ENCODE results near the gene FNDC1.
A peak's percentile ranks its signal among the peaks of the same experiment; 100 is the strongest.
"Not testable (repeated sequence)": the region's sequence is repeated elsewhere in the genome, so short reads cannot be mapped to it uniquely, and the experiment has no call there.

FNDC1 gene

GRCh38 chr6:159267165-159267564, 98.0 kb downstream of the FNDC1 start:
- H3K4me3 ChIP-seq (replicated peaks in 1 of 2; ENCODE audit: low read depth in 2 of 2, low read length in 2 of 2): no peak overlapping the region
- peak in 1 of 2 donors; percentile 15 for DNase-seq (ENCODE audit: low read depth in 2 of 2)
- no peak for TF ChIP-seq CTCF (IDR thresholded peaks at IDR 0.05; ENCODE audit: low read depth, low read length)

GRCh38 chr6:159268511-159268910, 99.3 kb downstream of the FNDC1 start:
- H3K4me3 ChIP-seq (replicated peaks in 1 of 2; ENCODE audit: low read depth in 2 of 2, low read length in 2 of 2): no peak overlapping the region
- DNase-seq (ENCODE audit: low read depth in 2 of 2): no peak
- no peak for TF ChIP-seq CTCF (IDR thresholded peaks at IDR 0.05; ENCODE audit: low read depth, low read length)

GRCh38 chr6:159271257-159271656, 102.1 kb downstream of the FNDC1 start:
- H3K4me3 ChIP-seq (replicated peaks in 1 of 2; ENCODE audit: low read depth in 2 of 2, low read length in 2 of 2): no peak overlapping the region
- no peak for TF ChIP-seq CTCF (IDR thresholded peaks at IDR 0.05; ENCODE audit: low read depth, low read length)
- no peak for DNase-seq (ENCODE audit: low read depth in 2 of 2)

GRCh38 chr6:159278626-159279025, 109.4 kb downstream of the FNDC1 start:
- DNase-seq (ENCODE audit: low read depth in 2 of 2): no peak
- no peak overlapping the region for H3K4me3 ChIP-seq (replicated peaks in 1 of 2; ENCODE audit: low read depth in 2 of 2, low read length in 2 of 2)
- no peak for TF ChIP-seq CTCF (IDR thresholded peaks at IDR 0.05; ENCODE audit: low read depth, low read length)

GRCh38 chr6:159279790-159280277, 110.6 kb downstream of the FNDC1 start:
- no peak for TF ChIP-seq CTCF (IDR thresholded peaks at IDR 0.05; ENCODE audit: low read depth, low read length)
- H3K4me3 ChIP-seq (replicated peaks in 1 of 2; ENCODE audit: low read depth in 2 of 2, low read length in 2 of 2): no peak overlapping the region
- peak; percentile 21 to 46 for DNase-seq (ENCODE audit: low read depth in 2 of 2)

GRCh38 chr6:159282421-159282820, 113.2 kb downstream of the FNDC1 start:
- no peak for DNase-seq (ENCODE audit: low read depth in 2 of 2)
- no peak overlapping the region for H3K4me3 ChIP-seq (replicated peaks in 1 of 2; ENCODE audit: low read depth in 2 of 2, low read length in 2 of 2)
- TF ChIP-seq CTCF (IDR thresholded peaks at IDR 0.05; ENCODE audit: low read depth, low read length): no peak

GRCh38 chr6:159284661-159285060, 115.5 kb downstream of the FNDC1 start:
- not testable (repeated sequence) for DNase-seq (ENCODE audit: low read depth in 2 of 2)

More at GRCh38 chr6:159284661-159285060, 115.5 kb downstream of the FNDC1 start:
- not testable (repeated sequence) for H3K4me3 ChIP-seq (replicated peaks in 1 of 2; ENCODE audit: low read depth in 2 of 2, low read length in 2 of 2)
